ENCODE measurements around the gene GAK.

GAK gene

DNA sequence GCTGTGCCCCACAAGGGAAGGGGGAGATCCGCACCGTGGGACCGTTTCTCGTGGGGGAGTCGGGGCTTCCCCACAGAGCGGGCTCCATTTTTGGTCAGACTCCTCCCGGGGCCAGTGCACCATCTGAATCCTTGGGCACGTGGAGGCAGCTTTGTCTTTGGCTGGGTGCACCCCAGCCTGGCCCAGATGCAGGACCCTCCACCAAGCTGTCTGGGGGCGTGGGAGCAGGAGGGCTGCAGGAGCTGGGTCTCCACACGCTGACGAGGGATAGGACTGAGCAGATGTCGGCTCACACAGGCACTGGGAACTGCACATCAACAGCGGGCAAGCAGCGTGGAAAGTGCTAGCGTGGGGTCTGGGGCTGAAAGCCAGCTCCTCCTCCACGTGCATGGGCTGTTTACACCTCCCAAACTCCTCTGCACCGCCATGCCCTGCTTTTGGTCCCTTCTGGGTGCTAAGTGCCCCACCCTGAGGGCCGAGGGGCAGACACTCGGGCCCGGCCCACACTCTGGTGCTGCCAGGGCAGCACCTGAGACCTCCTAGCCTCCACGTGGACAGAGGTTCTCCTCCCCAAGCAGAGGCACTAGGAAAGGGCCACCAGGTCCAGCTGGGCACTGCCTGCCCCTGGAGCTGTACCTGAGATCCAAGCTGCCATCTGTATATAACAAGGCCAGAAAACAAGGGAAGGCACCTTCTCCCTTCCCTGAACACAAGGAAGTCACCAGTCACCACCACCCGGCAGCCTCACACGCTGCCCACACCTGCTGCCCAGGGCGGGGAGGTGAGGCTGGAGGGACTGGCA, 27.4 kb upstream of the GAK start:
- no peak for DNase-seq (ENCODE audit: low spot score)
- TF ChIP-seq, protein P1, sequence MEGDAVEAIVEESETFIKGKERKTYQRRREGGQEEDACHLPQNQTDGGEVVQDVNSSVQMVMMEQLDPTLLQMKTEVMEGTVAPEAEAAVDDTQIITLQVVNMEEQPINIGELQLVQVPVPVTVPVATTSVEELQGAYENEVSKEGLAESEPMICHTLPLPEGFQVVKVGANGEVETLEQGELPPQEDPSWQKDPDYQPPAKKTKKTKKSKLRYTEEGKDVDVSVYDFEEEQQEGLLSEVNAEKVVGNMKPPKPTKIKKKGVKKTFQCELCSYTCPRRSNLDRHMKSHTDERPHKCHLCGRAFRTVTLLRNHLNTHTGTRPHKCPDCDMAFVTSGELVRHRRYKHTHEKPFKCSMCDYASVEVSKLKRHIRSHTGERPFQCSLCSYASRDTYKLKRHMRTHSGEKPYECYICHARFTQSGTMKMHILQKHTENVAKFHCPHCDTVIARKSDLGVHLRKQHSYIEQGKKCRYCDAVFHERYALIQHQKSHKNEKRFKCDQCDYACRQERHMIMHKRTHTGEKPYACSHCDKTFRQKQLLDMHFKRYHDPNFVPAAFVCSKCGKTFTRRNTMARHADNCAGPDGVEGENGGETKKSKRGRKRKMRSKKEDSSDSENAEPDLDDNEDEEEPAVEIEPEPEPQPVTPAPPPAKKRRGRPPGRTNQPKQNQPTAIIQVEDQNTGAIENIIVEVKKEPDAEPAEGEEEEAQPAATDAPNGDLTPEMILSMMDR (IDR thresholded peaks at IDR 0.05; ENCODE audit: extremely low read depth, insufficient read depth, missing control alignments): no peak
- in situ Hi-C loops (cut with MboI; ENCODE audit: low pct_unique_long_range_greater_than_20kb, low sequenced_read_pairs, unreplicated experiment): no loop called here

DNA sequence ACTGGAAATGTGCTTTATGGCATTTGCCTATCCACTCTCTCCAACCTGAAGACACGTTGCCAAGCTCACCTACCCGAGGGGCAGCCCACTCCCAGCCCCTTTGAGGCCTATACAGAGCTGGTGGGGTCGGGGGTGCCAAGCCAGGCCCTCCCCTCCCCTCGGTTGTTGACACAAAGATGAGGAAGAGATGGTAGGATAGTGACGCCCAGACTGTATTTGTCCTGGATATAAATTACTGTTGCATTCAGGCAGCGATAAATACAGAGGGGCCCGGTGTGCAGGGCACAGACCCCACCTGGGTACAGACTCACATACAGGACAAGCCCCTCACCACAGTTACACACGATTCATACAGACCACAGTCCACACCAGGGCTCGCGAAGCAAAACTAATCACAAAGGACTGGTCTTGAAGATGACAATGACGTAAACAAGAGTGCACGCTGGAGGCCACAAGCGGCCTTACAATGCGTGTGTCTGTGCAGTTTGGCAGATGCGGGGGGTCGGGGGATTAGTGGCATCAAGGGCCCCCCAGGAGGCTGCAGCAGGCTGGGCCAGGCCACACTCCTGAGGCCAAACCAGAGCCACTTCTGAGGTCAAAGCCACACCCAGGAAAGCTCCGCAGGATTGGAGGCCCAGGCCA, 26.7 kb upstream of the GAK start:
- TF ChIP-seq, protein P1 (IDR thresholded peaks at IDR 0.05; ENCODE audit: extremely low read depth, insufficient read depth, missing control alignments): no peak
- DNase-seq (ENCODE audit: low spot score): no peak
- in situ Hi-C loops (cut with MboI; ENCODE audit: low pct_unique_long_range_greater_than_20kb, low sequenced_read_pairs, unreplicated experiment): no loop called here

DNA sequence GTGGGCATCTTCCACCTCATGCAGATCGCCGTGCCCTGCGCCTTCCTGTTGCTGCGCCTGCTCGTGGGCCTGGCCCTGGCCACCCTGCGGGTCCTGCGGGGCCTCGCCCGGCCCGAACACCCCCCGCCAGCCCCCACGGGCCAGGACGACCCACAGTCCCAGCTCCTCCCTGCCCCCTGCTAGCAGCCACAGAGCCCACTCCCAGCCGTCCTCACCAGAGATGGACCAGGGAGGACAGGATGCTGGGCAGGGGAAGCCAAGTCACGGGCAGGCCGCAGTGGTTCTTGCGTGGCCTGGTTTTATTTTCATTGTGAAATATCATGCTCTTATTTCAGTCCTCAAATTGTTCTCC, 26.2 kb upstream of the GAK start:
- TF ChIP-seq, protein P1 (IDR thresholded peaks at IDR 0.05; ENCODE audit: extremely low read depth, insufficient read depth, missing control alignments): no peak
- no peak for DNase-seq (ENCODE audit: low spot score)
- in situ Hi-C loops (cut with MboI; ENCODE audit: low pct_unique_long_range_greater_than_20kb, low sequenced_read_pairs, unreplicated experiment): no loop called here

DNA sequence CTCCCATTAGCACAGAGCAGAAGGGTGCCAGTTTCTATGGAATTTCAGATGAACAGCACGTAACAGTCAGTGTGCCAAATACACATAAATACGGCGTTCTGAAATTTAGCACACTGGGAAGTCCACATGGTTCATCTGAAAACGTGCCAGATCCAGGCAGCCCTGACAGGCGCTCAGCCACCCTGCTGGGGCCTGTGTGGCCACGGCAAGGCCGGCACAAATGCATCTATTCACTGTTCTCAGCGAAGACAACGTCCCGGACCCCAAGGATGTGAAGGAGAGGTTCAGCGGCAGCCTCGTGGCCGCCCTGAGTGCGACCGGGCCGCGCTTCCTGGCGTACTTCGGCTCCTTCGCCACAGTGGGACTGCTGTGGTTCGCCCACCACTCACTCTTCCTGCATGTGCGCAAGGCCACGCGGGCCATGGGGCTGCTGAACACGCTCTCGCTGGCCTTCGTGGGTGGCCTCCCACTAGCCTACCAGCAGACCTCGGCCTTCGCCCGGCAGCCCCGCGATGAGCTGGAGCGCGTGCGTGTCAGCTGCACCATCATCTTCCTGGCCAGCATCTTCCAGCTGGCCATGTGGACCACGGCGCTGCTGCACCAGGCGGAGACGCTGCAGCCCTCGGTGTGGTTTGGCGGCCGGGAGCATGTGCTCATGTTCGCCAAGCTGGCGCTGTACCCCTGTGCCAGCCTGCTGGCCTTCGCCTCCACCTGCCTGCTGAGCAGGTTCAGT, 25.6 kb upstream of the GAK start:
- in situ Hi-C loops (cut with MboI; ENCODE audit: low pct_unique_long_range_greater_than_20kb, low sequenced_read_pairs, unreplicated experiment): no loop called here

DNA sequence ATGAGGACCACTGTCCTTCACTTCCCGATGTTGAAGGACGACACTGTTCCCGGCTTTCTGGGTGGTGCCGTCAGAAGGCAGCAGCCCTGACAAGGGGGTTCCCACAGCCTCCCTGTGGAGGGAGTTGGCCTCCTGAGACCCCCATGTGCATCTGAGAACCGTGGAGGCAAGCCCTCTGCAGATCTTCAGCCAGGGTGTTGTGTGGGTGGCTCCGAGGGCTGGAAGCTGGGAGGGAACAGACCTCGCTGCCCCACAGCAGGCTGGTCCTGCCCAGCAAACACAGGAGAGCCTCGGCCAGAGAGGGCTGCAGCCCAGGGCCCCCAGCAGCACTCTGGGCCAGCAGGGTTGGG, 25.1 kb upstream of the GAK start:
- in situ Hi-C loops (cut with MboI; ENCODE audit: low pct_unique_long_range_greater_than_20kb, low sequenced_read_pairs, unreplicated experiment): no loop called here
- TF ChIP-seq, protein P1 (IDR thresholded peaks at IDR 0.05; ENCODE audit: extremely low read depth, insufficient read depth, missing control alignments): no peak
- DNase-seq (ENCODE audit: low spot score): no peak

More for the DNA sequence above, 25.6 kb upstream of the GAK start:
- DNase-seq (ENCODE audit: low spot score): no peak
- TF ChIP-seq, protein P1 (IDR thresholded peaks at IDR 0.05; ENCODE audit: extremely low read depth, insufficient read depth, missing control alignments): no peak

DNA sequence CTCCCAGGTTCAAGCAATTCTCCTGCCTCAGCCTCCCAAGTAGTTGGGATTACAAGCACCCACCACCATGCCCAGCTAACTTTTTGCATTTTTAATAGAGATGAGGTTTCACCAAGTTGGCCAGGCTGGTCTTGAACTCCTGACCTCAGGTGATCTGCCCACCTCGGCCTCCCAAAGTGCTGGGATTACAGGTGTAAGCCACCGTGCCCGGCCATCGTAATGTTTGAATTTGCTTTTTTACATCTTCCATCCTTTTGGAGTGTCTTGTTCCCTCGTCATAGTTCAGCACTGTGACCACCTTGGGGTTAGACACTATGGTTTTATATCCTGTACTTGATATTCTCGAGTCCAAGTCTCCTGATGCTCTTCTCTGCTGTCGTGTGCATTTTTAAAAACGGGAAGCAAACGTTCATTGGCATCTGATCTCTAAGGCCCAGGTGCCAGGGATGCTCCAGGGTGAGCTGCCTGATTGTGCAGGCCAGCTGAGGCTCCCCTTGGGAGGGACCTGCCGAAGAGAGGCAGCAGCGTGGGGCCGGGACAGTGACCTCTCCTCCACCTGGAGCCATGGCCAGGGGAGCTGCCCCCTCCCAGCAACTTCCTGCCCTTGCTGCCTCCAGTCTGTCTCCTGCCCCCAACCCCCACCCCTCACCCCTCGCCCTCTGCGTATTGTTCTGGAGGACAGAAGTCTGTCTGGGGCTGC, 24.6 kb upstream of the GAK start:
- in situ Hi-C loops (cut with MboI; ENCODE audit: low pct_unique_long_range_greater_than_20kb, low sequenced_read_pairs, unreplicated experiment): no loop called here
- no peak for DNase-seq (ENCODE audit: low spot score)
- TF ChIP-seq, protein P1 (IDR thresholded peaks at IDR 0.05; ENCODE audit: extremely low read depth, insufficient read depth, missing control alignments): no peak

Measured in GM13977 (cell line).